Measurements from ENCODE around the gene LYPLA2.

LYPLA2 gene

DNA sequence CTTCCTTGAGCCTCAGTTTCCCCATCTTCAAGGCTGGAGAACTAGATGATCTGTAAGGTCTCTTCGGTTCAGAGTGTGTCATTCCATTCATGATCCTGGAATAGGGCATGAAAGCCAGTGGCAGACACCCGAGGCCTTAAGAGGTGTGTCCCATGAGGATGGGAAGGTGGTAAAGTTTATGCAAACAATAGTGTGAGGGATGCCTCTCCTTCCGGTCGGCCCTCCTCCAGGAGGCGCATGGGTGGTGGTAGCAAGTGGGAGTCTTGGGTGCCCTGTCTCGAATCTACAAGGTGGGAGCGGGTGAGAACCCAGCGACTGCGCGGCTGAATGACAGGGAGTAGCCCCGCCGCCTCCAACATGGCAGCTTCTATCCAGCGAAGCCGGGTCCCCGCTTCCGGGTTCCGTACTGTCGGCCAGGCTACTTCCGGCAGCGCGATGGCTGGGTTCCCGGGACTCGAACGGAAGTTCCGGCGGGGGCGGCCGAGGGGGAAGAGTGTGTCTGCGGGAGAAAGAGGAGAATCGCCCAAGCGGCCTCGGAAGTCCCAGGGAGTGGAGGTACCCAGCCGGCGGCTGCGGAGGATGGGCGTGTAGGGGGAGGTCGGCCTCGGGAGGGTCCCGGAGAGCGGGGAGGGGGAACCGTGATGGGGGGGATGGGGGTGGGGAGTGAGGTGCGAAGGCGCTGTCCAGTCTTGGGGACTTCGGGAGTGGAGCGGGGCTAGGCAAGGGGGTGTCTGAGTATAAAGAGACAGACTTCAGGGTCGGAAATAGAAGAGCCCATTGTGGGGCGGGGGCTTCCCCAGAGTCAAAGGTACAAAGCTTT is at the start of gene LYPLA2:
Gene LYPLA2 (plus strand): TSS at position 450 of the 820 bp plus-strand sequence. CDS start 1,538 bp downstream, outside the sequence.
- peak; percentile 53 for DNase-seq

DNA sequence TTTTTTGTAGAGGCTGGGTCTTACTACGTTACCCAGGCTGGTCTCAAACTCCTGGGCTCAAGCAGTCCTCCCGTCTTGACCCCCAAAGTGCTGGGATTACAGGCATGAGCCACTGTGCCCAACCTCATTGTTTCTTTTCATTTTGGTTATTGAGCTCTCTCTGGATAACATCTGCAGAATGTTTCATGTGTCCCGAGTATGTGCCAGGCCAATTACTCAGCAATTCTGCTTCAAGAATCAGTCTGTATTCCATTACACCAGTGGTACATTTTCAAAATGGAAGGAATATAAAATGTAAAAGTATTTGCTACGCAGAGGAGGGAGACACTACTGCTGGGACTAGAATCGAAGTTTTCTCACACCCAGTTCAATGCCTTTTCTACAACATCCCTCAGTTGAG is 49.3 kb upstream of the LYPLA2 start:
- DNase-seq, result no peak

GRCh38 chr1:23742670-23743286 is 48.2 kb upstream of the LYPLA2 start:
- DNase-seq, result no peak

DNA sequence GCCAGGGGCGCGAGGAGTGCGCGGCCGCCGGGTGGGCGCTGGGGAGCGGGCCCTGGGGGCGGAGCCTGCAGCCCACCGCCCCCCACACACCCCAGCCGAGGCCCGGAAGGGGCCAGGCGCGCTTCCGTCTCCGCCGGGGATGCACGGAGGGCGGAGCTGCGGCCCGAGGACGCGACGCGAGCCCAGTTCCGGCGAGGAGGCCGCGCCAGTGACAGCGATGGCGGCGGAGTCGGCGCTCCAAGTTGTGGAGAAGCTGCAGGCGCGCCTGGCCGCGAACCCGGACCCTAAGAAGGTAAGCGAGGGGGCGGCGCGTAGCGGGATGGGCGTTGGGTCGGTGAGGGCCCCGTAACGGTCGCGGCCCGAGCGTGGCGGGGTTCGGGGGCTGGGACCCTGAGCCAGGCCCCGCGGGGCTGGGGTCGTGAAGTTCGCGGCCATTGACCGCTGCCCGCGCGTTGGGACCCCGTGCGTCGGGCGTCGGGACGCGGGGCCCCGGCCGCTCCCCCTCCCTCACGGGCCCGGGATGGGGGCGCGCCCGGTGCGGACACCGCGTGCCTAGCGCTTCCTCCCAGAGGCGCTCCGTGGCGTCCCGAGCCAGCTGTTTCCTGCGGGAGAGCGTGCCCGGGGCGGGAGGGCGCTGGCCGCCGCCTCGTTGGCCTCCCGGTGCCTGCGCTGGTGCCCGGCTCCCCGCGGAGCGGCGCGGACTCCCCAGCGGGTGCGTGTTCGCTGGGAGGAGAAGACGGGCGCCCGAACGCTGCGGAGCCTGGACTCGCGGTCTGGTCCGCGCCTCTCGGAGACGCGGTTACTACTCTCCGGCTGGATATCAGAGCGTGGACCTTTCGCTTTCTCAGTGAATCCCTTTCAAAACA is 47.4 kb upstream of the LYPLA2 start, which contains the start of gene ELOA:
Gene ELOA (plus strand): TSS at position 185 of the 866 bp plus-strand sequence. CDS start 33 bp downstream, at position 218.
- peak; percentile 19 for DNase-seq

GRCh38 chr1:23745515-23745914 is 45.4 kb upstream of the LYPLA2 start:
- DNase-seq, result peak; percentile 40

- no peak for DNase-seq
Observed at GRCh38 chr1:23748016-23748415, 42.9 kb upstream of the LYPLA2 start.

GRCh38 chr1:23751050-23751814 is 39.7 kb upstream of the LYPLA2 start:
- DNase-seq, result peak; percentile 44

GRCh38 chr1:23751815-23752200 is 39.1 kb upstream of the LYPLA2 start:
- no peak for DNase-seq

GRCh38 chr1:23752909-23753308 is 38.0 kb upstream of the LYPLA2 start:
- no peak for DNase-seq

GRCh38 chr1:23756676-23757075 is 34.3 kb upstream of the LYPLA2 start:
- no peak for DNase-seq

DNA sequence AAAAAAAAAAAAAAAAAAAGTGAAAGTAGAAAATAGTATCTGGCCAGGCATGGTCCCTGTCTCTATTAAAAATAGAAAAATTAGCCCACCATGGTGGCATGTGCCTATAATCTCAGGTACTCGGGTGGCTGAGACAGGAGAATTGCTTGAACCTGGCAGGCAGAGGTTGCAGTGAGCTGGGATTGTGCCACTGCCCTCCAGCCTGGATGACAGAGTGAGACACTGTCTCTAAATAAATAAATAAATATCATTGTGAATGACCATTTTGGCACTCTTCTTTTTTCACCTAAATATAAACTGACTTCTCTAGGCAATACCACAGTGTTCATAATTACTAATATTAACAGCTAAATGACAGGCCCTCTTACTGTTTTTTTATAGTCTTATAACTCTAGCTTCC is 33.1 kb upstream of the LYPLA2 start:
- DNase-seq, result no peak

DNA sequence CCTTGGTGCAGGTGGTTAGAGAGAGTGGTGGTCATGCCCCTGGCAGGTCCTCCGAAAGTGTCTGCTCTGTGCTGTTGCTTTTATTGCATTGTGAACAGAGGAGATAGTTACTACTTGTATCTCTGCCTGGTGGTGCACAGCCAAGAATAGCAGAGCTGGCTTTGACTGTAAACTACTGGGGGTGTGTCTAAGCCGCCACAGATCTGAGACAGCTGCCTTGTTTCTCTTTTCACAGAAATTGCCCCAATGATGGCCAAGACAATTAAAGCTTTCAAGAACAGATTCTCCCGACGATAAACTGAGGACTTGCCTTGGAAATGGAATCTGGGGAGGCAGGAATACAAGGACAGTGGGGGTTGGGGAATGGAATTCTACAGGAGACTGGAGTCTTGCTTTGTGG is 31.7 kb upstream of the LYPLA2 start:
- no peak for DNase-seq

- DNase-seq, result no peak
Observed at GRCh38 chr1:23763041-23763577, 27.8 kb upstream of the LYPLA2 start.

- no peak for DNase-seq
Observed at GRCh38 chr1:23768733-23769132, 22.2 kb upstream of the LYPLA2 start.

DNA sequence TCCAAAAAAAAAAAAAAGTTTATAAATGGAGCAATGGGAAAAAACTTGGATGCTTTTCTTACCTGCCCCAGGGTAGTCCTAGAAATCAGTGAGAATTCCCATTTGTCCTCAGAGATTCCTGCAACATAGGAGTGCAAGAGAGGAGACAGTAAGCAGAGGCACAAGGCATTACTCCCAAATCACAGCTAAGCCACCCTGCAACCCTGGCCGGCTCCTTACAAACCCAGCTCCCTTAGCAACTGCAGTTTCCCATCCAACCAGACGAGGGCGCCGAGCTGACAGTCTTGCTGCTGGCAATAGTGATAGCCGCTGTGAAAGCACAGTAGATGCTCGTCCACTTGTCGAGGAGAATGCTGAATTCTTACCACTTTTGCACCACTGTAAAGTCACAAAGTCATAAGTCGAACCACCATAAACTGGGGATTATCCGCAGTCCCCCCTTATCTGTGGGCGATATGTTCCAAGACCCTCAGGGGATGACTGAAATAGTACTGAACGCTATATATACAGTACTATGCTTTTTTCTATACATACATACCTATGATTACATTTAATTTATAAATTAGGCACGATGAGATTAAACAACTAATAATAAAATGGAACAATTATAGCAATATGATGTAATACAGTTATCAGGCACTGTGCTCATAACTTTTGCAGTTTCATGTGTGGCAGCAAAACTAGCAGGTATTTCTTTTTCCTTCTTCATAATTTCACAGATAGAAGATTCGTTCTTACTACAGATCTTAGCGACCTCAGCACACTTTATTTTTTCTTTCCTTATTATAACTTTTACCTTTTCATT is 18.7 kb upstream of the LYPLA2 start:
- DNase-seq, result peak; percentile 26

DNA sequence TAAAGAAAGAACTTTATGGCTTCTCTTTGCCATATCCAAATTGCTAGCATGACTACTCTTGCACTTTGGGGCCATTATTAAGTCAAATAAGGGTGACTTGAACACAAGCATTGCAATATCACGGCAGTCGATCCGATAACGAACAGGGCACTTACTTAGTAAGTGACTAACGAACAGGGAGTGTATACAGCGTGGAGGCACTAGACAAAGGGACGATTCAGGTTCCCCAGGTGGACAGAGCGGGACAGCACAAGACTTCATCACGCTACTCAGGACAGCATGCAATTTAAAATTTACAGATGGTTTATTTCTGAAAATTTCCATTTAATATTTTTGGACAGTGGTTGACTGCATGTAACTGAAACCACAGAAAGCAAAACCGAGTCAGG is 18.1 kb upstream of the LYPLA2 start:
- no peak for DNase-seq

- DNase-seq, result no peak
Observed at GRCh38 chr1:23774174-23774880, 16.6 kb upstream of the LYPLA2 start.

- no peak for DNase-seq
Observed at GRCh38 chr1:23776217-23776616, 14.7 kb upstream of the LYPLA2 start.

DNA sequence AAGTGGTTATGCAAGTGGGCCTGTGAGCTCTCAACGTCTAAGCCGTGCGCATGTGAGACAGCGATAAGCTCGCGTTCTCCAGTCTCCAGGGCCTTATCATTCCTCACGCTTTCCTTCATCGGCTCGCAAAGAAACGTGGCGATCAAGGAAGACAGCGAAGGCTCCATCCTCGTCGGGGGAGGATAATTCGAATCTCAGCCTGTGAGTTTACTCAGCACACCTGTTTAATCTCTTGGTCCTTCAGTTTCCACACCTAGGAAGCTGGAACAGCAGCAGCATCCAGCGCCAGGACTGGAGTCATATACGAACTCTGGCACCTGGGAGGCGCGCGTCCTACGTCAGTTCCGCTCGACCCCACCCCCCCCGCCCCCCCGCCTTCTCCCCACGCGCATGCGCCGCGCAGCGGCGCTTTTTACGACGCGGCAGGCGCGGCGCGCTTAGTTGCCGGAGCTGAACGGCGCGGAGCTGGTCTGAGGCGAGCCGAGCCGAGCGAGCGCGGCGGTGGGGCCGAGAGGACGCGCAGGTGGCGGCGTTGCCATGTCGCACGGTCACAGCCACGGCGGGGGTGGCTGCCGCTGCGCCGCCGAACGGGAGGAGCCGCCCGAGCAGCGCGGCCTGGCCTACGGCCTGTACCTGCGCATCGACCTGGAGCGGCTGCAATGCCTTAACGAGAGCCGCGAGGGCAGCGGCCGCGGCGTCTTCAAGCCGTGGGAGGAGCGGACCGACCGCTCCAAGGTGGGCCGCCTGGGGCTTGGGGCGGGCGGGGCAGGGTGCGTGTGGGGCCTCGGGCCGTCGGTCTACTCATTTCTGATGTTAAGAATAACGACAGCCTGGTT is 12.7 kb upstream of the LYPLA2 start, which contains the start of gene PITHD1:
Gene PITHD1 (plus strand): TSS at position 440 of the 836 bp plus-strand sequence. CDS start 98 bp downstream, at position 538.
- peak; percentile 59 for DNase-seq

Measured in NCI-H1694 treated with DMSO at 0.1 percent for 48 hours (cell line).